GM18498 (cell line): ENCODE measurements around the gene COL12A1.

Experiments
- ATAC-seq: cut with Tn5 transposase; IDR thresholded peaks from one replicate; pipeline ENCODE4 v1.9.1; 2021; ENCODE audit warnings: mild to moderate bottlenecking, moderate library complexity; ENCODE audit not compliant: unreplicated experiment

COL12A1 gene

GRCh38 chr6:75106426-75106825 lies 99.4 kb downstream of the COL12A1 start:
- no peak for ATAC-seq

- ATAC-seq = no peak
These were observed 102.4 kb downstream of the COL12A1 start for GRCh38 chr6:75103431-75103830.

GRCh38 chr6:75102301-75102700 lies 103.6 kb downstream of the COL12A1 start:
- no peak for ATAC-seq

- ATAC-seq = no peak
These were observed 104.0 kb downstream of the COL12A1 start for GRCh38 chr6:75101896-75102295.

- ATAC-seq = no peak
These were observed 107.1 kb downstream of the COL12A1 start for GRCh38 chr6:75098709-75099108.

- no peak for ATAC-seq
These were observed 108.9 kb downstream of the COL12A1 start for GRCh38 chr6:75096966-75097365.

- ATAC-seq = no peak
These were observed 111.1 kb downstream of the COL12A1 start for GRCh38 chr6:75094614-75095200.

GRCh38 chr6:75091467-75092190 lies 114.2 kb downstream of the COL12A1 start:
- ATAC-seq = no peak

- ATAC-seq = no peak
These were observed 115.3 kb downstream of the COL12A1 start for GRCh38 chr6:75090576-75090975.

GRCh38 chr6:75089921-75090320 lies 115.9 kb downstream of the COL12A1 start:
- no peak for ATAC-seq

GRCh38 chr6:75089151-75089897 lies 116.5 kb downstream of the COL12A1 start:
- ATAC-seq = no peak

- ATAC-seq = no peak
These were observed 119.8 kb downstream of the COL12A1 start for GRCh38 chr6:75085931-75086635.

GRCh38 chr6:75084872-75085381 lies 120.9 kb downstream of the COL12A1 start:
- no peak for ATAC-seq

GRCh38 chr6:75084018-75084417 lies 121.8 kb downstream of the COL12A1 start:
- ATAC-seq = no peak

GRCh38 chr6:75081921-75082320 lies 123.9 kb downstream of the COL12A1 start:
- ATAC-seq = no peak

- ATAC-seq = no peak
These were observed 124.8 kb downstream of the COL12A1 start for GRCh38 chr6:75081047-75081446.

- no peak for ATAC-seq
These were observed 126.3 kb downstream of the COL12A1 start for GRCh38 chr6:75079589-75079988.

GRCh38 chr6:75077701-75078100 lies 128.2 kb downstream of the COL12A1 start:
- no peak for ATAC-seq

- ATAC-seq = no peak
These were observed 129.8 kb downstream of the COL12A1 start for GRCh38 chr6:75076009-75076408.

GRCh38 chr6:75070244-75070643 lies 135.6 kb downstream of the COL12A1 start:
- ATAC-seq = no peak

GRCh38 chr6:75065523-75065922 lies 140.3 kb downstream of the COL12A1 start:
- no peak for ATAC-seq
